A549 (cell line): ENCODE measurements around the gene TMEM196. TPM values are rescaled to one million over a fixed set of nuclear protein-coding genes. Genes with fewer than 3 reads are reported as not detected.

ENCODE experiments used
- ATAC-seq, 2 experiments: fragments of 200-7000 bp in 1 of 2; fragments of >200 bp in 1 of 2; cut with Nextera tagmentation in 1 of 2; cut with Tn5 transposase in 1 of 2; 3 replicates each; pipeline versions ENCODE4 v1.8.0 to v1.9.1; 2018 to 2020; ENCODE audit warnings: mild to moderate bottlenecking in 1 of 2, moderate library complexity in 1 of 2
- CTCF ChIA-PET: fragments of 300-600 bp; sonication (Branson Sonifier 250); formaldehyde crosslinking; extraction: SDS; loops from one replicate; lab custom pipeline; 2021; ENCODE audit warnings: antibody characterized with exemption, inconsistent platforms; lab: Yijun Ruan, JAX
- POLR2A ChIA-PET: fragments of 350-600 bp; formaldehyde crosslinking; extraction: SDS; loops from one replicate; lab custom pipeline; 2021; ENCODE audit warnings: antibody characterized with exemption, inconsistent platforms; lab: Yijun Ruan, JAX
- DNase-seq, 2 experiments: peaks; one replicate each; pipeline versions ENCODE4 v3.0.0 to v3.0.0-alpha.2; 2011 to 2016; ENCODE audit warnings: low read depth in 1 of 2, low spot score in 1 of 2
- FAIRE-seq: peaks from 2 replicates; lab custom pipeline; 2011; peaks lifted over from hg19 to GRCh38; lab: Jason Lieb, UNC
- H3K27ac ChIP-seq, 2 experiments: fragments of >200 bp; sonication (Bioruptor Twin); formaldehyde crosslinking; 3 replicates each; pipeline ENCODE4 v1.5.1; 2016 to 2017
- H3K4me1 ChIP-seq: fragments of >200 bp; sonication (Bioruptor Twin); formaldehyde crosslinking; 3 replicates; pipeline ENCODE4 v1.6.1; 2016
- H3K4me2 ChIP-seq: fragments of >200 bp; sonication (Bioruptor Twin); formaldehyde crosslinking; 3 replicates; pipeline ENCODE4 v1.6.1; 2016
- H3K4me3 ChIP-seq: fragments of >200 bp; sonication (Bioruptor Twin); formaldehyde crosslinking; 3 replicates; pipeline ENCODE4 v1.5.1; 2016
- H3K9me3 ChIP-seq: fragments of >200 bp; sonication (Bioruptor Twin); formaldehyde crosslinking; 3 replicates; pipeline ENCODE4 v1.6.1; 2016
- BCL3 ChIP-seq: fragments of >200 bp; sonication (Bioruptor Twin); formaldehyde crosslinking; IDR thresholded peaks from 3 replicates; pipeline ENCODE4 v1.6.1; 2016
- CBX2 ChIP-seq: fragments of 200-600 bp; sonication (generic); IDR thresholded peaks from 2 replicates; pipeline ENCODE4 v1.6.1; 2016; ENCODE audit warnings: low read depth, mild to moderate bottlenecking, borderline replicate concordance
- CBX8 ChIP-seq: fragments of 200-600 bp; sonication (generic); IDR thresholded peaks from 2 replicates; pipeline ENCODE4 v1.6.1; 2016
- CEBPB ChIP-seq, 2 experiments: fragments of >200 bp in 1 of 2; sonication (Bioruptor Twin) in 1 of 2; formaldehyde crosslinking in 1 of 2; IDR thresholded peaks; 2 replicates each; pipeline ENCODE4 v1.6.1; 2012 to 2016
- ELK1 ChIP-seq: fragments of 150-350 bp; IDR thresholded peaks from 2 replicates; pipeline ENCODE4 v1.6.1; 2014; ENCODE audit warnings: low read depth, mild to moderate bottlenecking, low read length
- EP300 ChIP-seq, 2 experiments: fragments of >200 bp; sonication (Bioruptor Twin); formaldehyde crosslinking; IDR thresholded peaks; 2 replicates in 1 of 2; 3 replicates in 1 of 2; pipeline ENCODE4 v1.6.1; 2016 to 2017
- FOSB ChIP-seq: fragments of 250-450 bp; sonication (Bioruptor Pico); IDR thresholded peaks from 2 replicates; pipeline ENCODE4 v1.5.0; 2020; ENCODE audit warnings: mild to moderate bottlenecking, moderate library complexity
- FOSL2 ChIP-seq, 2 experiments: fragments of 450-650 bp in 1 of 2; fragments of >200 bp in 1 of 2; sonication (Bioruptor Twin) in 1 of 2; formaldehyde crosslinking; IDR thresholded peaks; 2 replicates each; pipeline versions ENCODE4 v1.5.0 to v1.6.1; 2016 to 2020; ENCODE audit warnings: mild to moderate bottlenecking in 1 of 2, moderate library complexity in 1 of 2
- HDAC2 ChIP-seq: fragments of 200-600 bp; sonication (generic); IDR thresholded peaks from 2 replicates; pipeline ENCODE4 v1.6.1; 2016
- HEYL ChIP-seq: fragments of 250-450 bp; sonication (Bioruptor Pico); IDR thresholded peaks from 2 replicates; pipeline ENCODE4 v1.8.0; 2021; ENCODE audit warnings: mild to moderate bottlenecking, moderate library complexity
- HMGXB4 ChIP-seq: fragments of 250-450 bp; sonication (Bioruptor Pico); IDR thresholded peaks from 2 replicates; pipeline ENCODE4 v1.5.0; 2021; ENCODE audit warnings: mild to moderate bottlenecking, moderate library complexity, borderline replicate concordance
- HOXA7 ChIP-seq: fragments of 250-450 bp; sonication (Bioruptor Pico); IDR thresholded peaks from 2 replicates; pipeline ENCODE4 v1.5.0; 2020; ENCODE audit warnings: mild to moderate bottlenecking, moderate library complexity
- HOXB13 ChIP-seq: fragments of 250-450 bp; sonication (Bioruptor Pico); IDR thresholded peaks from 2 replicates; pipeline ENCODE4 v1.5.0; 2020; ENCODE audit warnings: low read depth, mild to moderate bottlenecking, moderate library complexity
- JUN ChIP-seq, 2 experiments: fragments of >200 bp; sonication (Bioruptor Twin); formaldehyde crosslinking; IDR thresholded peaks; 2 replicates in 1 of 2; 3 replicates in 1 of 2; pipeline ENCODE4 v1.6.1; 2016 to 2017
- KDM5A ChIP-seq: fragments of 200-600 bp; sonication (generic); IDR thresholded peaks from 2 replicates; pipeline ENCODE4 v1.6.1; 2016; ENCODE audit warnings: antibody characterized with exemption, mild to moderate bottlenecking
- MAFK ChIP-seq: fragments of 450-650 bp; IDR thresholded peaks from 2 replicates; pipeline ENCODE4 v1.6.1; 2014; ENCODE audit not compliant: partially characterized antibody
- MAX ChIP-seq: IDR thresholded peaks from 2 replicates; pipeline ENCODE4 v1.6.1; 2012
- MAZ ChIP-seq: fragments of 150-350 bp; IDR thresholded peaks from 2 replicates; pipeline ENCODE4 v1.6.1; 2014; ENCODE audit warnings: antibody characterized with exemption, low read depth, low read length, borderline replicate concordance
- NFE2L2 ChIP-seq: fragments of 150-350 bp; conservative IDR thresholded peaks from 2 replicates; pipeline ENCODE4 v1.6.1; 2014; ENCODE audit warnings: low read length
- NPAS2 ChIP-seq: fragments of 250-450 bp; sonication (Bioruptor Pico); IDR thresholded peaks from 2 replicates; pipeline ENCODE4 v1.8.0; 2022; ENCODE audit warnings: mild to moderate bottlenecking, moderate library complexity, borderline replicate concordance
- POLR2A ChIP-seq: IDR thresholded peaks from 2 replicates; pipeline ENCODE4 v1.6.1; 2012; ENCODE audit warnings: mild to moderate bottlenecking, low read length
- RCOR1 ChIP-seq: fragments of 150-350 bp; IDR thresholded peaks from 2 replicates; pipeline ENCODE4 v1.6.1; 2014; ENCODE audit warnings: antibody characterized with exemption, low read length, low read depth
- RFX5 ChIP-seq: fragments of 450-650 bp; IDR thresholded peaks from 2 replicates; pipeline ENCODE4 v1.7.1; 2014; ENCODE audit warnings: antibody characterized with exemption, mild to moderate bottlenecking, moderate library complexity
- SREBF2 ChIP-seq: fragments of 450-650 bp; IDR thresholded peaks from 2 replicates; pipeline ENCODE4 v1.6.1; 2014; ENCODE audit warnings: mild to moderate bottlenecking, moderate library complexity
- ZC3H11A ChIP-seq: fragments of 450-650 bp; IDR thresholded peaks from 2 replicates; pipeline ENCODE4 v1.6.1; 2014; ENCODE audit warnings: antibody characterized with exemption, mild to moderate bottlenecking
- ZFP36 ChIP-seq: fragments of 450-650 bp; IDR thresholded peaks from 2 replicates; pipeline ENCODE4 v1.6.1; 2014; ENCODE audit warnings: borderline replicate concordance; ENCODE audit not compliant: partially characterized antibody
- ZSCAN20 ChIP-seq: fragments of 250-450 bp; sonication (Bioruptor Pico); IDR thresholded peaks from 2 replicates; pipeline ENCODE4 v1.8.0; 2022; ENCODE audit warnings: mild to moderate bottlenecking, moderate library complexity
- WGBS: methylation state at CpG from one replicate; pipeline ENCODE4 v1.1.6; 2017; ENCODE audit errors: missing lambda C conversion rate; 5-methylcytosine and 5-hydroxymethylcytosine counted together
- polyA plus RNA-seq, 4 experiments: library from polyadenylated mRNA; depleted of rRNA in 3 of 4; stranded (reverse); fragments of >200 nt; fragmentation: RNase III in 1 of 4; extraction: RNeasy Plus Mini Kit Qiagen cat#74134 plus additional on column Dnase treatment in 1 of 4; gene quantifications; 2 replicates in 3 of 4; 3 replicates in 1 of 4; pipeline ENCODE4 v1.2.3, GENCODE V29; 2011 to 2017
- TF ChIP-seq, protein P1 (sequence below): fragments of 250-450 bp; sonication (Bioruptor Pico); IDR thresholded peaks from 2 replicates; pipeline ENCODE4 v1.5.0; 2020; ENCODE audit warnings: low read depth, mild to moderate bottlenecking, moderate library complexity
- TF ChIP-seq, protein P2 (sequence below): fragments of 450-650 bp; IDR thresholded peaks from 2 replicates; pipeline ENCODE4 v1.6.1; 2014; ENCODE audit warnings: antibody characterized with exemption
- TF ChIP-seq, protein P3 (sequence below): IDR thresholded peaks from 2 replicates; pipeline ENCODE4 v1.6.1; 2012

The TMEM196 gene
- polyA plus RNA-seq, 2 of the 4 experiments (the other 2 are of a cell fraction): not detected

DNA sequence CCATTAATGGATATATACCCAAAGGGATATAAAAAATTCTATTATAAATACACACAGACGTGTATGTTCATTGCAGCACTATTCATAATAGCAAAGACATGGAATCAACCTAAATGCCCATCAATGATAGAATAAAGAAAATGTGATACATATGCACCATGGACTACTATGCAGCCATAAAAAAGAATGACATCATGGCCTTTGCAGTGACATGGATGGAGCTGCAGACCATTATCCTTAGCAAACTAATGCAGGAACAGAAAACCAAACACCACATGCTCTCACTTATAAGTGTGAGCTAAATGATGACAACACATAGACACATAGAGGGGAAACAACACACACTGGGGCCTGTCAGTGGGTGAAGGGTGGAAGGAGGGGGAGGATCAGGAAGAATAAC, 97.6 kb downstream of the TMEM196 start:
- ChIA-PET POLR2A (no interaction called here), CTCF (interaction anchor here (0.6 kb wide), 1 partner anchor 902 kb away, joined by 3 read pairs; no protein-coding TSS in a partner anchor)
- Histone ChIP-seq H3K4me3 (no peak overlapping the region), H3K9me3 (no peaks in the 10 kb centered on the region), H3K4me2 (no peak overlapping the region), H3K4me1 (no peaks in the 10 kb centered on the region), H3K27ac (no peak overlapping the region)
- DNase-seq (no peak), ATAC-seq (no peak), FAIRE-seq (no peak)
- 5% methylated on average over 1 of the region's 1 CpG for WGBS
- TF ChIP-seq KDM5A (no peak), MAZ (no peak), HMGXB4 (CRISPR knock-in tag) (no peak), ZSCAN20 (CRISPR knock-in tag) (no peak), RCOR1 (no peak), NFE2L2 (no peak), HEYL (CRISPR knock-in tag) (no peak), HOXB13 (no peak), ELK1 (no peak), MAFK (no peak), FOSB (CRISPR knock-in tag) (no peak), RFX5 (no peak), SREBF2 (no peak), ZFP36 (no peak), EP300 (IDR thresholded peaks at IDR 0.05) (no peak), FOSL2 (IDR thresholded peaks at IDR 0.05) (no peak), FOSL2 (CRISPR knock-in tag; IDR thresholded peaks at IDR 0.05) (no peak), HDAC2 (no peak), MAX (no peak)
- TF ChIP-seq, protein P1, sequence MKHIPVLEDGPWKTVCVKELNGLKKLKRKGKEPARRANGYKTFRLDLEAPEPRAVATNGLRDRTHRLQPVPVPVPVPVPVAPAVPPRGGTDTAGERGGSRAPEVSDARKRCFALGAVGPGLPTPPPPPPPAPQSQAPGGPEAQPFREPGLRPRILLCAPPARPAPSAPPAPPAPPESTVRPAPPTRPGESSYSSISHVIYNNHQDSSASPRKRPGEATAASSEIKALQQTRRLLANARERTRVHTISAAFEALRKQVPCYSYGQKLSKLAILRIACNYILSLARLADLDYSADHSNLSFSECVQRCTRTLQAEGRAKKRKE (CRISPR knock-in tag): no peak
- TF ChIP-seq, protein P2, sequence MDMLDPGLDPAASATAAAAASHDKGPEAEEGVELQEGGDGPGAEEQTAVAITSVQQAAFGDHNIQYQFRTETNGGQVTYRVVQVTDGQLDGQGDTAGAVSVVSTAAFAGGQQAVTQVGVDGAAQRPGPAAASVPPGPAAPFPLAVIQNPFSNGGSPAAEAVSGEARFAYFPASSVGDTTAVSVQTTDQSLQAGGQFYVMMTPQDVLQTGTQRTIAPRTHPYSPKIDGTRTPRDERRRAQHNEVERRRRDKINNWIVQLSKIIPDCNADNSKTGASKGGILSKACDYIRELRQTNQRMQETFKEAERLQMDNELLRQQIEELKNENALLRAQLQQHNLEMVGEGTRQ: no peak
- TF ChIP-seq, all 56 proteins: peak for 0

DNA sequence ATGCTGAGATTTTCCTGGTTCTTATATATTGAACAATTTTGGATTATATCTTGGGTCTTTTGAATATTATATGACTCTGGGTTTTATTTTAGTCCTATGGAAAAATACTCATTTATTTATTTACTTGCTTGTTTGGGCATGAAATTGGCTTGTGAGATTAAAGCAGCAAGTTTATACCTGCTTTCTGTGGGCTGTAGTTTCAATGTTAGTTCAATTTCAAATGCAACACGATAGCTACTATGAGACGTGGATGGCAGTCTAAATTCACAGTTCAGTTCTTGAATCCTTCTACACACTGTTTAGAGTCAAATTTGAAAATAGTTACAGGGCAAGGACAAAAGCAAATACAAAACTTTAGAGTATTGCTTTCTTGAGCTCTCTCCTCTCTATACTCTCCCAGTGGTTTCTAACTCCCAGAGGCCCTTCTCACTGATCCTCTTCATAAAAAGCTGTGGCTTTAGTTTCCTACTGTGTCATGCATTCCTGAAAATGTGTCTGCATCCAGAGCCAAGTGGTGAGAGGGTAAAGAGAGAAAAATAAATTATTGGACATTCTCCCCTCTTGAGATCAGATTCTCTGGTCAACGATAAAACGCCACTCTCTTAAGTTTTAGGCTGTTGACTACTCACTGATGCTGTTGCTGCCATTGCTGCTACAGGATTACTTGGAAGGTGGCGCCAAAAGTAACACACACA, 99.0 kb downstream of the TMEM196 start:
- no peak for DNase-seq
- Histone ChIP-seq H3K27ac (no peak overlapping the region), H3K4me2 (no peak overlapping the region), H3K4me1 (no peaks in the 10 kb centered on the region), H3K9me3 (no peaks in the 10 kb centered on the region), H3K4me3 (no peak overlapping the region)
- WGBS: 41% methylated on average over 5 of the region's 5 CpGs
- CTCF ChIA-PET: interaction anchor here (0.6 kb wide), 1 partner anchor 1175 kb away, joined by 4 read pairs; no protein-coding TSS in a partner anchor
- POLR2A ChIA-PET: no interaction called here
- no peak for FAIRE-seq
- no peak for ATAC-seq
- TF ChIP-seq CEBPB (IDR thresholded peaks at IDR 0.05) (no peak), POLR2A (no peak), NFE2L2 (no peak), BCL3 (no peak), ZC3H11A (no peak), JUN (IDR thresholded peaks at IDR 0.05) (no peak), ZSCAN20 (CRISPR knock-in tag) (no peak), CBX8 (no peak), CBX2 (no peak), HOXA7 (no peak), NPAS2 (CRISPR knock-in tag) (no peak), RFX5 (no peak)
- TF ChIP-seq, protein P2: no peak
- TF ChIP-seq, protein P3, sequence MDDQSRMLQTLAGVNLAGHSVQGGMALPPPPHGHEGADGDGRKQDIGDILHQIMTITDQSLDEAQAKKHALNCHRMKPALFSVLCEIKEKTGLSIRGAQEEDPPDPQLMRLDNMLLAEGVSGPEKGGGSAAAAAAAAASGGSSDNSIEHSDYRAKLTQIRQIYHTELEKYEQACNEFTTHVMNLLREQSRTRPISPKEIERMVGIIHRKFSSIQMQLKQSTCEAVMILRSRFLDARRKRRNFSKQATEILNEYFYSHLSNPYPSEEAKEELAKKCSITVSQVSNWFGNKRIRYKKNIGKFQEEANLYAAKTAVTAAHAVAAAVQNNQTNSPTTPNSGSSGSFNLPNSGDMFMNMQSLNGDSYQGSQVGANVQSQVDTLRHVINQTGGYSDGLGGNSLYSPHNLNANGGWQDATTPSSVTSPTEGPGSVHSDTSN: no peak
